HG03103 (cell line): ENCODE results near the gene PTCD1.

Experiments
- ATAC-seq: cut with Tn5 transposase; IDR thresholded peaks from one replicate; pipeline ENCODE4 v1.9.1; 2021; ENCODE audit warnings: low read depth; ENCODE audit not compliant: unreplicated experiment

Gene PTCD1

DNA sequence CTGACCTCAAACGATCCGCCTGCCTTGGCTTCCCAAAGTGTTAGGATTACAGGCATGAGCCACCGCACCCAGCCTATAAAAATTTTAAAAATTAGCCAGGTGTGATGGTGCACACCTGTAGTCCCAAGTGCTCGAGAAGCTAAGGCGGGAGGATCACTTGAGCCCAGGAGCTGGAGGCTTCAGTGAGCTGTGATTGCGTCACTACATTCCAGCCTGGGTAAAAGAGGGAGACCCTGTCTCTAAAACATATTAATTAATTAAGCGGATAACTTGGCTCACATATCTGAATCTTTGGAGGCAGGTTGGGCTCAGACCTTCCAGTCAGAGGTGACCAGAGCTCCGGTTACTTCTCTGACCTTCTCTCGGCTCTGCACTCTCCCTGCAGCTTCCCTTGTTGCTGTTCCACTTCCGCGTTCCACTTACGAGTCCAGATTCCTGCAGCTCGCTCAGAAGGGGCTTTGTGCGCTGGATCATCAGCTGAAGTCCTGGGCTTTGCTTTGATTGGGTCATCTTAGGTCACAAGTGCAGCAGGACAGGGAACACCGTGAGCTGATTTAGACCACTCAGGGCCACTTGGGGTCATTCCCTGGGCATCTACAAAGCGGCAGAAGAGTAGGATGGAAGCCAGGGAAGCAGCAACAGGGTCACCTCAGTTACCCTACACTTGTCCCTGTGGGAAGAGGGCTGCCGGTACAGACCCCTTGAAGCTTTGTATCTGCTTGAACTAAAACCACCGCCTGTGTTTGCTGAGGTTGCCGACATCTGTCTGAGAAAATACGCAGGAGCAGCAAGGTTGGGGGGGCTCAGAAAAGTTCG is 66.1 kb downstream of the PTCD1 start:
- ATAC-seq, result no peak

DNA sequence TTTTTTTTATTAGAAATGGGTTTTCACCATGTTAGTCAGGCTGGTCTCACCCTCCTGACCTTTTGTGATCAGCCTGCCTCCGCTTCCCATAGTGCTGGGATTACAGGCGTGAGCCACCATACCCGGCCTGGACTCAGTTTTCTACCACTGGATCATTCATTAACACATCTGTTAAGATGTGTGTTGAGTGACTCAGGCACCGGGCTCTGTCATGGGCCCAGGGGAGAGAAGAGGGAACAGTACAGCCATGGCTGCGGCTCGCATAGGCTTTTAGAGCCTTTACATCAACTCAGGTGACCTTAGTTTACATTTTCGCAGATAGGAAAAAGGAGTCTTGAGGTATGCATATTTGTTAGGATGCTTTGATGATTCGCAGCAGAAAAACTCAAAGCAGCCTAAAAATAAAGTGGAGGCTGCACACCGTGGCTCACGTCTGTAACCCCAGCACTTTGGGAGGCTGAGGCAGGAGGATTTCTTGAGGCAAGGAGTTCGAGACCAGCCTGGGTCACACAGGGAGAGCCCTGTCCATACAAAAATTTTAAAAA is 67.2 kb downstream of the PTCD1 start:
- ATAC-seq, result no peak

DNA sequence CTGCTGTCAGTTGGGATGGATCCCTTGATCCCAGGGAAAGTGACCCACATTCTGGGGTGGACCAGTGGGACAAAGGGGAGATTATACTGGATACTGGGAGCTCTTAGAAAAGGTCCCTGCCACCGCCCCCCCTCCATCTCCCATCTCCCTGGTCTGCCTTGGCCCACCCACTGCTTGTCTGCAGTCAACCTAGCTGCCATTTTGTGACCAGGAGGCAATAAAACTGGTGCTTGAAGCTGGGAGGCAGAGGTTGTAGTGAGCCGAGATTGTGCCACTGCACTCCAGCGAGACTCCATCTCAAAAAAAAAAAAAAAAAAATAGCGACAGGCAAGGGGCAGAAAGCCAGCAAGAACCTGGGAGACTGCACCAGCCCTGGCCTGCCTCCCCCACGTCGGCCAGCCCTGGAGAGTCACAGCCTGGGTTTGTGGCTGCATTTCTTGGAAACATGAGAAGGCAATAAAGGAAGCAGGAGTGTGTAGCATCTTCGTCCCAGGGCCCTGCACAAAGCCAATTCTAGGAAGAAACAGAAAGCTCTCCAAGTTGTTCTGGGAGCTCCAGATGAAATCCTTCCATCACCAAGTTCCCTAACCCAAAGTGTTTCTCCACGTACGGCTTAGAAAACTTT is 68.7 kb downstream of the PTCD1 start:
- no peak for ATAC-seq

DNA sequence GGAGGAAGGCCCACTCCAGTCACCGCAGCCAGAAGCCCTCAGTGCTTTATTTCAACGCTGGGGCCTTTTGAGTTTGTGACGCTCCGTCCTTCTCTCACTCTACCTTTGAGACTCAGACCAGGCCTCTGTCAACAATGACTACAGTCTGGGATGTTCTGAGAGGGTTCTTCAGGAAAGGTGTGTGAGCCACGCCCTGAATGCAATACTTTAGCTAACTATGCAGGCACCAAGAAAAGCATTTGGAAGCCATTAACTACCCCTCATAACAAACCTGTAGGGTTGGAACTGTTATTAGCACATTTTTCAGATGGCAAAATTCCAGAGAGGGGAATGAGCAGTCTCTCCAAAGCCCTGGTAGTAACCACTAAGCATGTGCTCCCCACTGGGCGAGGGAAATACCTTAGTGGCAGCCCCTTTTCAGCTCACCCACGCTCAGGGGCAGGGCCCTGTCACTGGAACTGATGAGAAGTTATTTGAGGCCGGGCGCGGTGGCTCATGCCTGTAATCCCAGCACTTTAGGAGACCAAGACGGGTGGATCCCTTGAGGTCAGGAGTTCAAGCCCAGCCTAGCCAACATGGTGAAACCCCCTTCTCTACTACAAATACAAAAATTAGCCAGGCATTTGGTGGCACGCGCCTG is 69.7 kb downstream of the PTCD1 start:
- ATAC-seq, result no peak
